Measurements from ENCODE around the gene DAPL1.

DNA sequence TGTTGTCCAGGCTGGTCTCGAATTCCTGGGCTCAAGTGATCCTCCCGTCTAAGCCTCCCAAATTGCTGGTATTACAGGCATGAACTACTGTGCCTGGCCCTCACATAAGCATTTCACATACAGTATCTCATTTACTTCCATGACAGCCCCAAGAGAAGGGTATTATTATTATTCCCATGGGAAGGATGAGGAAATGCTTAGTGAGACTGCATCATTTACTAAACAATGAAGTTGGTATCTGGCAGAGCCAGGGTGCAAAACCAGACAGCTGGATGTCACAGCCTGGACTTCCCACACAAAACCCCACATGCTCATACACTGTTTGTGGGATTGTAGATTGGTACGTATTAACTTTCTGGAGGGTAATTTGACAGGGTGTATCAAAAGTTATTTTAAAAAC is 29.9 kb downstream of the DAPL1 start:
- TF ChIP-seq, protein P1, sequence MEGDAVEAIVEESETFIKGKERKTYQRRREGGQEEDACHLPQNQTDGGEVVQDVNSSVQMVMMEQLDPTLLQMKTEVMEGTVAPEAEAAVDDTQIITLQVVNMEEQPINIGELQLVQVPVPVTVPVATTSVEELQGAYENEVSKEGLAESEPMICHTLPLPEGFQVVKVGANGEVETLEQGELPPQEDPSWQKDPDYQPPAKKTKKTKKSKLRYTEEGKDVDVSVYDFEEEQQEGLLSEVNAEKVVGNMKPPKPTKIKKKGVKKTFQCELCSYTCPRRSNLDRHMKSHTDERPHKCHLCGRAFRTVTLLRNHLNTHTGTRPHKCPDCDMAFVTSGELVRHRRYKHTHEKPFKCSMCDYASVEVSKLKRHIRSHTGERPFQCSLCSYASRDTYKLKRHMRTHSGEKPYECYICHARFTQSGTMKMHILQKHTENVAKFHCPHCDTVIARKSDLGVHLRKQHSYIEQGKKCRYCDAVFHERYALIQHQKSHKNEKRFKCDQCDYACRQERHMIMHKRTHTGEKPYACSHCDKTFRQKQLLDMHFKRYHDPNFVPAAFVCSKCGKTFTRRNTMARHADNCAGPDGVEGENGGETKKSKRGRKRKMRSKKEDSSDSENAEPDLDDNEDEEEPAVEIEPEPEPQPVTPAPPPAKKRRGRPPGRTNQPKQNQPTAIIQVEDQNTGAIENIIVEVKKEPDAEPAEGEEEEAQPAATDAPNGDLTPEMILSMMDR (IDR thresholded peaks at IDR 0.05), result no peak
- no peak for TF ChIP-seq EZH2 (IDR thresholded peaks at IDR 0.05; ENCODE audit: borderline replicate concordance, insufficient read depth, low read depth, low read length, poor library complexity, severe bottlenecking)

All from B cell (primary cell).